HepG2 (cell line): Measurements from ENCODE around the gene CD4. TPM values are rescaled to one million over a fixed set of nuclear protein-coding genes. Genes with fewer than 3 reads are reported as not detected.

Experiments used
- CC2D1A ChIP-seq: sonication (generic); formaldehyde crosslinking; IDR thresholded peaks from 2 replicates; pipeline ENCODE4 v1.8.1; 2023; ENCODE audit warnings: mild to moderate bottlenecking, missing genetic modification reagents
- CREB1 ChIP-seq, 2 experiments: fragments of 450-650 bp in 1 of 2; IDR thresholded peaks; 2 replicates each; pipeline ENCODE4 v1.6.1; 2016 to 2017; ENCODE audit warnings: control low read depth in 1 of 2, mild to moderate bottlenecking in 1 of 2, missing compliant biosample characterization in 1 of 2, missing genetic modification characterization in 1 of 2
- FOXO1 ChIP-seq: sonication (generic); formaldehyde crosslinking; IDR thresholded peaks from 2 replicates; pipeline ENCODE4 v1.4.0; 2020; ENCODE audit warnings: missing genetic modification reagents
- HDAC2 ChIP-seq: sonication (generic); formaldehyde crosslinking; IDR thresholded peaks from 2 replicates; pipeline ENCODE4 v1.4.0; 2020; ENCODE audit warnings: missing genetic modification reagents
- ISX ChIP-seq: sonication (generic); formaldehyde crosslinking; conservative IDR thresholded peaks from 2 replicates; pipeline ENCODE4 v1.5.0; 2020; ENCODE audit warnings: missing genetic modification reagents
- KLF12 ChIP-seq: sonication (generic); formaldehyde crosslinking; IDR thresholded peaks from 2 replicates; pipeline ENCODE4 v1.4.0; 2020; ENCODE audit warnings: missing genetic modification reagents, borderline replicate concordance
- MTA1 ChIP-seq: sonication (generic); formaldehyde crosslinking; IDR thresholded peaks from 2 replicates; pipeline ENCODE4 v1.4.0; 2020; ENCODE audit warnings: missing genetic modification reagents, mild to moderate bottlenecking, borderline replicate concordance
- PRDM4 ChIP-seq: sonication (generic); formaldehyde crosslinking; IDR thresholded peaks from 2 replicates; pipeline ENCODE4 v1.9.0; 2021; ENCODE audit warnings: missing genetic modification reagents, borderline replicate concordance
- SMARCC2 ChIP-seq: fragments of 450-650 bp; IDR thresholded peaks from 2 replicates; pipeline ENCODE4 v1.6.1; 2017; ENCODE audit warnings: antibody characterized with exemption, mild to moderate bottlenecking
- SOX5 ChIP-seq: IDR thresholded peaks from 2 replicates; pipeline ENCODE4 v1.6.1; 2016; ENCODE audit warnings: borderline replicate concordance
- ZBTB38 ChIP-seq: sonication (generic); formaldehyde crosslinking; IDR thresholded peaks from 2 replicates; pipeline ENCODE4 v1.5.1; 2020; ENCODE audit warnings: mild to moderate bottlenecking, missing genetic modification reagents
- ZNF335 ChIP-seq: sonication (generic); formaldehyde crosslinking; IDR thresholded peaks from 2 replicates; pipeline ENCODE4 v1.4.0; 2020; ENCODE audit warnings: missing genetic modification reagents
- ZNF407 ChIP-seq: sonication (generic); formaldehyde crosslinking; IDR thresholded peaks from one replicate; pipeline ENCODE4 v1.5.1; 2020; ENCODE audit warnings: mild to moderate bottlenecking, missing genetic modification reagents; ENCODE audit errors: not compliant biosample characterization
- ZNF550 ChIP-seq: sonication (generic); formaldehyde crosslinking; IDR thresholded peaks from 2 replicates; pipeline ENCODE4 v1.4.0; 2020; ENCODE audit warnings: mild to moderate bottlenecking, missing genetic modification reagents, borderline replicate concordance
- ZNF552 ChIP-seq: sonication (generic); formaldehyde crosslinking; IDR thresholded peaks from 2 replicates; pipeline ENCODE4 v1.9.0; 2022; ENCODE audit warnings: missing genetic modification reagents, mild to moderate bottlenecking, borderline replicate concordance
- polyA plus RNA-seq, 8 experiments: library from polyadenylated mRNA; depleted of rRNA in 3 of 8; stranded (reverse) in 7 of 8; unstranded in 1 of 8; fragments of >200 nt; fragmentation: Illumina TruSeq in 4 of 8; extraction: Trizol in 4 of 8; gene quantifications; 2 replicates each; pipeline versions ENCODE4 v1.2.1 to v1.2.3, GENCODE V29; 2011 to 2016; ENCODE audit warnings: low read depth in 4 of 8, missing spikeins in 1 of 8, mixed read lengths in 1 of 8; ENCODE audit not compliant: insufficient read depth in 1 of 8
- total RNA-seq, 5 experiments: library from RNA; depleted of rRNA; stranded (reverse); fragments of >200 nt; fragmentation: Illumina TruSeq; extraction: Trizol; gene quantifications; 2 replicates each; pipeline ENCODE4 v1.2.3, GENCODE V29; 2016; ENCODE audit warnings: low read depth in 1 of 5
- TF ChIP-seq, protein P1 (sequence below): sonication (generic); formaldehyde crosslinking; conservative IDR thresholded peaks from 2 replicates; pipeline ENCODE4 v1.4.0; 2020; ENCODE audit warnings: missing genetic modification reagents

The CD4 gene
- total and polyA plus RNA-seq, 2 of the 13 experiments (the other 11 are each of a cell fraction or from before 2014, with no cell fraction given), result 0.07 to 0.95 TPM

DNA sequence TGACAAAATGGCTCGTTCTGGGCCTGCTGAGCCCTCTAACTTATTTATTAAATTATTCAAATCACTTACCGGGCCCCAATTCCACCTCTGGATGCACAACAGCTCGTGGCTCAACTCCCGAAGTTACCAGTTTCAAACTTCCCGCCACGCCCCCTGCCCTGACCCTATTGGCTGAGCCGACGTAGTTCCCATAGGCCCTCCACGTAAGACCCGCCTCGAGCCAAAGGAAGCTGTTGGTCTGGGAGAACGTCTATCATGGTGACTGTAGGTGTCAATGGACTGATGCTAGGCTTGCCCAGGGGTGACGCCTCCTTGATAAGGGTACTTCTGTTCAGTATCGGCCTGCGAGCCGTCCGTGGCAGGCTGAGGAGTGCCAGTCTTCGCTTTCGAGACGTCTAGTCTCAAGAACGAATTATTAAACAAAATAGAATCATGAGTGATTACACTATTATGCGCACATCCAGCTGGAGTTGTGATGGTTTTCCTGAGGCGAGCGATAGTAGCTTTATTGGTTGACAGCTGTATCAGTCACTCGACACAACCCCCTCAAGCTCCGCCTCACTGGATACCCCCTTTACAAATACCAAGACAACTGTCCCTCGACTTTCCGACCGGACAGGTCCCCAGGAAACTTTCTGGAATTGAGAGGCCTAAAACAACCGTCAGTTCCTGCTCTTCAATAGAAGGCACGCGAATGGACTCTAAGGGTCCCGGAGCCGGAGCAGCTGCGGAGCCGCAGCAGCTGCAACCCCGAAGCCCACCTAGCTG, 62.0 kb downstream of the CD4 start, which contains the start of gene CDCA3 (continued):
- TF ChIP-seq ZBTB38 (no peak), ZNF550 (CRISPR knock-in tag) (no peak), FOXO1 (CRISPR knock-in tag) (no peak), HDAC2 (CRISPR knock-in tag) (no peak), ZNF335 (CRISPR knock-in tag) (no peak), SOX5 (no peak), PRDM4 (CRISPR knock-in tag) (no peak), ZNF407 (no peak), CC2D1A (CRISPR knock-in tag) (peak; percentile 71; the same call in 1 of the 2 replicates), MTA1 (0 out of 2 replicates have a peak, but pooled peaks have one; percentile 43), CREB1 (IDR thresholded peaks at IDR 0.05) (peak; percentile 91), CREB1 (CRISPR knock-in tag; IDR thresholded peaks at IDR 0.05) (peak; percentile 86), SMARCC2 (no peak), ISX (CRISPR knock-in tag) (no peak), KLF12 (CRISPR knock-in tag) (0 out of 2 replicates have a peak, but pooled peaks have one; percentile 21), ZNF552 (CRISPR knock-in tag) (no peak)
- TF ChIP-seq, protein P1, sequence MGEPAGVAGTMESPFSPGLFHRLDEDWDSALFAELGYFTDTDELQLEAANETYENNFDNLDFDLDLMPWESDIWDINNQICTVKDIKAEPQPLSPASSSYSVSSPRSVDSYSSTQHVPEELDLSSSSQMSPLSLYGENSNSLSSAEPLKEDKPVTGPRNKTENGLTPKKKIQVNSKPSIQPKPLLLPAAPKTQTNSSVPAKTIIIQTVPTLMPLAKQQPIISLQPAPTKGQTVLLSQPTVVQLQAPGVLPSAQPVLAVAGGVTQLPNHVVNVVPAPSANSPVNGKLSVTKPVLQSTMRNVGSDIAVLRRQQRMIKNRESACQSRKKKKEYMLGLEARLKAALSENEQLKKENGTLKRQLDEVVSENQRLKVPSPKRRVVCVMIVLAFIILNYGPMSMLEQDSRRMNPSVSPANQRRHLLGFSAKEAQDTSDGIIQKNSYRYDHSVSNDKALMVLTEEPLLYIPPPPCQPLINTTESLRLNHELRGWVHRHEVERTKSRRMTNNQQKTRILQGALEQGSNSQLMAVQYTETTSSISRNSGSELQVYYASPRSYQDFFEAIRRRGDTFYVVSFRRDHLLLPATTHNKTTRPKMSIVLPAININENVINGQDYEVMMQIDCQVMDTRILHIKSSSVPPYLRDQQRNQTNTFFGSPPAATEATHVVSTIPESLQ (CRISPR knock-in tag), result no peak
